Gastroesophageal sphincter (tissue), 4 donors: ENCODE results near the gene STOX2. TPM values are rescaled to one million over a fixed set of nuclear protein-coding genes. Genes with fewer than 3 reads are reported as not detected.

Source experiments
- ATAC-seq: fragments of 150-250 bp; one replicate; pipeline ENCODE4 v1.9.1; 2016; ENCODE audit warnings: mild to moderate bottlenecking, moderate library complexity
- H3K27ac ChIP-seq, 4 donors: fragments of 200-600 bp; sonication (generic) in 3 of 4; 1 replicate in 3 of 4; 2 replicates in 1 of 4; pipeline ENCODE4 v1.5.1; 2016 to 2019
- H3K27me3 ChIP-seq: fragments of 200-600 bp; sonication (generic); one replicate; pipeline ENCODE4 v1.5.1; 2019
- H3K36me3 ChIP-seq, 2 donors: fragments of 200-600 bp; sonication (generic); one replicate each; pipeline ENCODE4 v1.5.1; 2019; ENCODE audit warnings: control low read depth in 1 of 2
- H3K4me1 ChIP-seq, 3 donors: fragments of 200-600 bp; sonication (generic); 1 replicate in 2 of 3; 2 replicates in 1 of 3; pipeline ENCODE4 v1.5.1; 2016 to 2019; ENCODE audit warnings: control low read depth in 2 of 3
- H3K4me3 ChIP-seq, 2 donors: fragments of 200-600 bp; sonication (generic); one replicate each; pipeline ENCODE4 v1.5.1; 2019; ENCODE audit warnings: mild to moderate bottlenecking in 1 of 2, moderate library complexity in 1 of 2
- H3K9me3 ChIP-seq, 3 donors: fragments of 200-600 bp; sonication (generic); one replicate each; pipeline ENCODE4 v1.5.1; 2017 to 2019; ENCODE audit warnings: control low read depth in 2 of 3
- CTCF ChIP-seq, 4 experiments: fragments of 200-600 bp in 2 of 4; fragments of 450-650 bp in 2 of 4; sonication (generic) in 1 of 4; IDR thresholded peaks; one replicate each; pipeline ENCODE4 v1.5.1; 2017 to 2019; ENCODE audit warnings: antibody characterized with exemption in 4 of 4, mild to moderate bottlenecking in 2 of 4, moderate library complexity in 2 of 4
- EP300 ChIP-seq: sonication (generic); formaldehyde crosslinking; IDR thresholded peaks from one replicate; pipeline ENCODE4 v1.6.1; 2017; ENCODE audit warnings: antibody characterized with exemption, mild to moderate bottlenecking
- POLR2A ChIP-seq, 2 donors: fragments of 450-650 bp; IDR thresholded peaks; one replicate each; pipeline ENCODE4 v1.6.1; 2017; ENCODE audit warnings: antibody characterized with exemption in 2 of 2, mild to moderate bottlenecking in 2 of 2, moderate library complexity in 1 of 2
- POLR2AphosphoS5 ChIP-seq: sonication (generic); formaldehyde crosslinking; IDR thresholded peaks from one replicate; pipeline ENCODE4 v1.6.1; 2017; ENCODE audit warnings: antibody characterized with exemption
- WGBS, 2 donors: methylation state at CpG; one replicate each; pipeline ENCODE4 v1.1.5; 2018; ENCODE audit warnings: low coverage in 1 of 2; 5-methylcytosine and 5-hydroxymethylcytosine counted together
- total RNA-seq, 4 donors: library from RNA; depleted of rRNA; stranded (reverse); fragments of >200 nt; gene quantifications; one replicate each; pipeline ENCODE4 v1.1.0, GENCODE V29; 2016

The STOX2 gene
- total RNA-seq, 4 donors from 2014 or later: 7.5 to 25.4 (median 11.2) TPM

GRCh38 chr4:183888564-183888963 lies 16.5 kb upstream of the STOX2 start:
- WGBS, 2 donors: 83 to 89% methylated on average over 1 to 2 of the region's 5 CpGs

GRCh38 chr4:183889190-183889589 lies 15.9 kb upstream of the STOX2 start:
- Histone ChIP-seq H3K9me3 (no peaks in the 10 kb centered on the region), H3K4me1 (no peaks in the 10 kb centered on the region), H3K27me3 (no peaks in the 10 kb centered on the region), H3K36me3 (no peaks in the 10 kb centered on the region), H3K4me3 (no peak overlapping the region), H3K27ac (no peak overlapping the region)
- WGBS, 2 donors: 80 to 90% methylated on average over 4 to 5 of the region's 5 CpGs
- TF ChIP-seq POLR2AphosphoS5: no peak
- TF ChIP-seq CTCF (IDR thresholded peaks at IDR 0.05): no peak
- no peak for TF ChIP-seq POLR2A (IDR thresholded peaks at IDR 0.05)
- no peak for TF ChIP-seq EP300
- no peak for ATAC-seq

More at GRCh38 chr4:183888564-183888963, 16.5 kb upstream of the STOX2 start:
- no peak overlapping the region for H3K27ac ChIP-seq
- no peaks in the 10 kb centered on the region for H3K27me3 ChIP-seq
- H3K36me3 ChIP-seq: no peaks in the 10 kb centered on the region
- ATAC-seq: no peak
- H3K4me3 ChIP-seq: no peak overlapping the region
- no peaks in the 10 kb centered on the region for H3K4me1 ChIP-seq
- H3K9me3 ChIP-seq: no peaks in the 10 kb centered on the region
- no peak for TF ChIP-seq CTCF (IDR thresholded peaks at IDR 0.05)
- TF ChIP-seq EP300: no peak
- TF ChIP-seq POLR2A (IDR thresholded peaks at IDR 0.05): no peak

- H3K27ac ChIP-seq: no peak overlapping the region
- TF ChIP-seq CTCF (IDR thresholded peaks at IDR 0.05) (no peak), POLR2A (IDR thresholded peaks at IDR 0.05) (no peak)
- H3K27me3 ChIP-seq: no peaks in the 10 kb centered on the region
- peaks cover 0 to 11% (median 0%) of the 10 kb centered on the region in 3 donors for H3K9me3 ChIP-seq
- H3K4me3 ChIP-seq: no peak overlapping the region
- no peaks in the 10 kb centered on the region for H3K4me1 ChIP-seq
- ATAC-seq: no peak
- H3K36me3 ChIP-seq: no peaks in the 10 kb centered on the region
- 86 to 96% methylated on average over 3 of the region's 3 CpGs for WGBS, 2 donors
Measured at GRCh38 chr4:183897193-183897592, 7.9 kb upstream of the STOX2 start.

GRCh38 chr4:183898456-183898855 lies 6.7 kb upstream of the STOX2 start:
- Histone ChIP-seq H3K9me3 (peaks cover 0 to 11% (median 0%) of the 10 kb centered on the region in 3 donors), H3K27me3 (no peaks in the 10 kb centered on the region), H3K27ac (no peak overlapping the region), H3K4me3 (no peak overlapping the region), H3K36me3 (no peaks in the 10 kb centered on the region), H3K4me1 (no peaks in the 10 kb centered on the region)
- WGBS, 2 donors: 88 to 96% methylated on average over 4 to 5 of the region's 5 CpGs
- no peak for TF ChIP-seq CTCF (IDR thresholded peaks at IDR 0.05)
- TF ChIP-seq POLR2AphosphoS5: no peak
- ATAC-seq: no peak

GRCh38 chr4:183903021-183903760 lies 1.9 kb upstream of the STOX2 start:
- H3K9me3 ChIP-seq: peaks cover 0 to 11% (median 0%) of the 10 kb centered on the region in 3 donors
- no peaks in the 10 kb centered on the region for H3K36me3 ChIP-seq
- whole genome bisulfite sequencing, 2 donors: 74 to 100% methylated on average over 1 to 6 of the region's 6 CpGs
- H3K4me3 ChIP-seq: no peak overlapping the region
- H3K27ac ChIP-seq: no peak overlapping the region
- no peak for ATAC-seq
- peaks cover 14% of the 10 kb centered on the region for H3K27me3 ChIP-seq
- H3K4me1 ChIP-seq: peaks cover 0 to 27% (median 0%) of the 10 kb centered on the region in 3 donors
- TF ChIP-seq EP300 (no peak), POLR2AphosphoS5 (no peak), POLR2A (IDR thresholded peaks at IDR 0.05) (no peak), CTCF (IDR thresholded peaks at IDR 0.05) (no peak)
